ENCODE measurements around the gene POLK. TPM values are rescaled to one million over a fixed set of nuclear protein-coding genes. Genes with fewer than 3 reads are reported as not detected.

The POLK gene
- total and polyA plus RNA-seq, 2 donors from 2014 or later: 6.6 to 38.5 TPM

DNA sequence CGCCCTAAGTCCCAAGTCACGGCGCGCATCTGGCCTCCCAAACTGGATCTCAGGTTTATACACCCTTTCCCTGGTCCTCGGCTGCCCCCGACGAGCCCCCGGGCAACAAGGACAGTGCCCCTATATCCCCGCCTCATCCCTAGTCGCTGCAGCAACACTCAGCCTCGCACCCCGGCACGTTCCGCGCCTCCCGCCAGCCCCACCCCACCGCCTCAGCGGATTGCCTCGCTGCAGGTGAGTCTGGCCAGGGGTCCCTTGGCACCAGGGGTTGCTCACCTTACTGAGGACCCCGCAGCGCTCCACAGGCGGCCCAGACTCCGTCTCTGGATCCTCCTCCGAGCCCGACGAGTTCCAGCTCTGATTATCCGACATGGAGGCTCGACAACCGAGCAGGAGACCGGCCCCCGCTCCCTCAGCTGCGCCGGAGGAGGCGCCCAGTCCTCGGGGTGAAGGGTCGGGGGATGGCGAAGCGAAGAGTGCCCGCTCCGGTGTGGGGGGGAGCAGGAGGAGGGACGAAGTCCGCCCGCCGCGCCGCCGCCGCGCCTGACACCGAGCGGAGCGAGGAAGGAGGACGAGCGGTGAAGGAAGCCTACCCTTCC is 756 bp upstream of the POLK start:
- peak in 4 of 5 donors; percentile 70 to 89 (median 76) for DNase-seq
- intact Hi-C loops (cut with DNase I): no loop called here
- H3K9ac ChIP-seq (ENCODE audit: low read length in 3 of 3): peak overlapping the region; percentile 65 to 90 (median 77)
- no peaks in the 10 kb centered on the region for H3K36me3 ChIP-seq (ENCODE audit: control insufficient read depth in 2 of 3, insufficient read depth in 3 of 3, low read length in 3 of 3)
- peaks cover 2 to 8% (median 5%) of the 10 kb centered on the region in 3 donors for H3K4me1 ChIP-seq (ENCODE audit: control insufficient read depth in 2 of 3, insufficient read depth in 2 of 3, low read depth in 1 of 3, low read length in 3 of 3)
- no peaks in the 10 kb centered on the region for H3K9me3 ChIP-seq (ENCODE audit: control insufficient read depth in 2 of 3, insufficient read depth in 1 of 3, low read length in 3 of 3)
- no peaks in the 10 kb centered on the region for H3K27me3 ChIP-seq (ENCODE audit: control insufficient read depth, insufficient read depth, low read length)
- no peak for FAIRE-seq
- H3K4me3 ChIP-seq (ENCODE audit: low read length in 3 of 3): peak overlapping the region; percentile 72 to 83 (median 80)
- TF ChIP-seq, protein P1, sequence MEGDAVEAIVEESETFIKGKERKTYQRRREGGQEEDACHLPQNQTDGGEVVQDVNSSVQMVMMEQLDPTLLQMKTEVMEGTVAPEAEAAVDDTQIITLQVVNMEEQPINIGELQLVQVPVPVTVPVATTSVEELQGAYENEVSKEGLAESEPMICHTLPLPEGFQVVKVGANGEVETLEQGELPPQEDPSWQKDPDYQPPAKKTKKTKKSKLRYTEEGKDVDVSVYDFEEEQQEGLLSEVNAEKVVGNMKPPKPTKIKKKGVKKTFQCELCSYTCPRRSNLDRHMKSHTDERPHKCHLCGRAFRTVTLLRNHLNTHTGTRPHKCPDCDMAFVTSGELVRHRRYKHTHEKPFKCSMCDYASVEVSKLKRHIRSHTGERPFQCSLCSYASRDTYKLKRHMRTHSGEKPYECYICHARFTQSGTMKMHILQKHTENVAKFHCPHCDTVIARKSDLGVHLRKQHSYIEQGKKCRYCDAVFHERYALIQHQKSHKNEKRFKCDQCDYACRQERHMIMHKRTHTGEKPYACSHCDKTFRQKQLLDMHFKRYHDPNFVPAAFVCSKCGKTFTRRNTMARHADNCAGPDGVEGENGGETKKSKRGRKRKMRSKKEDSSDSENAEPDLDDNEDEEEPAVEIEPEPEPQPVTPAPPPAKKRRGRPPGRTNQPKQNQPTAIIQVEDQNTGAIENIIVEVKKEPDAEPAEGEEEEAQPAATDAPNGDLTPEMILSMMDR (IDR thresholded peaks at IDR 0.05; ENCODE audit: borderline replicate concordance, extremely low read depth, insufficient read depth): no peak
- H3K27ac ChIP-seq (ENCODE audit: low read depth in 2 of 2, low read length in 2 of 2): peak overlapping the region; percentile 93

DNA sequence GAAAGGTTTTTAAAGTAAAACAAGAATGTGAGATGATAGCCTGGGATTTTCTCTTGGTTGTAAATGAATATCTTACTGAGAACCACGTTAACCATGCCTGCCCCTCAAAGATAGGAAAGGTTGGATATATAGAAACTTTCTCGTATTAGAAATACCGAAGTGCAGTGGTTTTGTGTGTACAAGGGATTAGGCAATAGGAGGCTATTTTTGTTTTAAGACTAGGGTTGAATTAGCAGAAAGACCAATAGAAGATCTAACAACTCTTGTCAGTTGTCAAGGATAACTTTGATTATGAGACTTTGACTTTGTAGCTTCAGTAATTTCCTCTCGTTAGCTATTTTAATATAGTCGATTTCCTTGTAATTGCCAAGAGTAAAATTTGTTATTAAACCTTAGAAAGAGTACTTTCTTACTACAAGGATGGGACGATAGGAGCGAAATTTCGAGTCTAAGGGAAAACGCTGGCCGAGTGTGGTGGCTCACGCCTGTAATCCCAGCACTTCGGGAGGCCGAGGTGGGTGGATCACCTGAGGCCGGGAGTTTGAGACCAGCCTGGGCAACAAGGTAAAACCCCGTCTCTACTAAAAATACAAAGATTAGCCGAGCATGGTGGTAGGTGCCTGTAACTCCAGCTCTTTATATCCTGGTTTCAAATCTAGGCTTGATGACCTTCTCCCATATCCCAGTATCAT is 838 bp downstream of the POLK start:
- Histone ChIP-seq H3K27me3 (ENCODE audit: control insufficient read depth, insufficient read depth, low read length) (no peaks in the 10 kb centered on the region), H3K27ac (ENCODE audit: low read depth in 2 of 2, low read length in 2 of 2) (peak overlapping the region; percentile 85 to 93), H3K4me1 (ENCODE audit: control insufficient read depth in 2 of 3, insufficient read depth in 2 of 3, low read depth in 1 of 3, low read length in 3 of 3) (peaks cover 2 to 8% (median 5%) of the 10 kb centered on the region in 3 donors), H3K9me3 (ENCODE audit: control insufficient read depth in 2 of 3, insufficient read depth in 1 of 3, low read length in 3 of 3) (no peaks in the 10 kb centered on the region), H3K9ac (ENCODE audit: low read length in 3 of 3) (peak overlapping the region; percentile 67 to 87 (median 71)), H3K36me3 (ENCODE audit: control insufficient read depth in 2 of 3, insufficient read depth in 3 of 3, low read length in 3 of 3) (no peaks in the 10 kb centered on the region), H3K4me3 (ENCODE audit: low read length in 3 of 3) (peak overlapping the region; percentile 90 to 97 (median 97))
- FAIRE-seq (no peak), DNase-seq (no peak)
- TF ChIP-seq, protein P1 (IDR thresholded peaks at IDR 0.05; ENCODE audit: borderline replicate concordance, extremely low read depth, insufficient read depth): no peak
- intact Hi-C loops (cut with DNase I): no loop called here

DNA sequence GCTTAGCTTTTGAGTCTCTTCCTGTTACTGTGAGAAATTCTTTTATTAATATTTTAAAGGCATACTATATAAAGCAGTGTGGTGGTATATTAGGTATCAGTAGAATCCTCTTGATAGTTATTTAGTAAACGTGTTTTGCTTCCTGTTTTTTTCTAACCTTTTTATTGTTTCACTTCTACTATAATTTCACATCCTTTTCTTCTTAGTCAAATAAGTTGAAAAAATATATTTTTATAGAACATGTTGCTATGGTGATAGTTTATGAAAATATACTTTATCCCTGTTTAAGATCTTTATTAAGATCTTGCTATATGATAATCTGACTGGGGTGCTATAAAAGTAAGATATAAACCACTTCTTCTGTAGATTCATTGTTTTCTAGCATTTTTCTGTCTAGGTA is 2.1 kb downstream of the POLK start:
- no peaks in the 10 kb centered on the region for H3K9me3 ChIP-seq (ENCODE audit: control insufficient read depth in 2 of 3, insufficient read depth in 1 of 3, low read length in 3 of 3)
- no peak overlapping the region for H3K9ac ChIP-seq (ENCODE audit: low read length in 3 of 3)
- no peak for DNase-seq
- TF ChIP-seq, protein P1 (IDR thresholded peaks at IDR 0.05; ENCODE audit: borderline replicate concordance, extremely low read depth, insufficient read depth): no peak
- H3K4me3 ChIP-seq (ENCODE audit: low read length in 3 of 3): no peak overlapping the region
- H3K27me3 ChIP-seq (ENCODE audit: control insufficient read depth, insufficient read depth, low read length): no peaks in the 10 kb centered on the region
- FAIRE-seq: peak; percentile 62
- peaks cover 2 to 8% (median 5%) of the 10 kb centered on the region in 3 donors for H3K4me1 ChIP-seq (ENCODE audit: control insufficient read depth in 2 of 3, insufficient read depth in 2 of 3, low read depth in 1 of 3, low read length in 3 of 3)
- no peak overlapping the region for H3K27ac ChIP-seq (ENCODE audit: low read depth in 2 of 2, low read length in 2 of 2)
- intact Hi-C loops (cut with DNase I): no loop called here
- H3K36me3 ChIP-seq (ENCODE audit: control insufficient read depth in 2 of 3, insufficient read depth in 3 of 3, low read length in 3 of 3): no peaks in the 10 kb centered on the region
